CD14-positive monocyte (primary cell): Measurements from ENCODE around the gene ZDHHC14. TPM values are rescaled to one million over a fixed set of nuclear protein-coding genes. Genes with fewer than 3 reads are reported as not detected.

Source experiments
- DNase-seq, 3 donors: peaks; one replicate each; pipeline ENCODE4 v3.0.0-alpha.2; 2011 to 2022
- H2AFZ ChIP-seq: 2 replicates; pipeline ENCODE4 v1.6.0; 2012; ENCODE audit warnings: mild to moderate bottlenecking, low read depth, low read length, inconsistent platforms; ENCODE audit not compliant: insufficient read depth, poor library complexity, severe bottlenecking
- H3K27ac ChIP-seq, 2 donors: 1 replicate in 1 of 2; 2 replicates in 1 of 2; pipeline ENCODE4 v1.5.1; 2012 to 2013; ENCODE audit warnings: low read length in 2 of 2, control low read depth in 1 of 2, inconsistent platforms in 1 of 2, low read depth in 1 of 2, mild to moderate bottlenecking in 1 of 2
- H3K27me3 ChIP-seq, 2 donors: one replicate each; pipeline versions ENCODE4 v1.6.0 to v1.6.1; 2011 to 2013; ENCODE audit warnings: low read length in 2 of 2; ENCODE audit not compliant: control insufficient read depth in 2 of 2, insufficient read depth in 2 of 2
- H3K36me3 ChIP-seq, 2 donors: replicated peaks in 1 of 2; 1 replicate in 1 of 2; 2 replicates in 1 of 2; pipeline versions ENCODE4 v1.5.1 to v1.6.1; 2012 to 2013; ENCODE audit warnings: low read length in 2 of 2, control low read depth in 1 of 2, inconsistent platforms in 1 of 2, mild to moderate bottlenecking in 1 of 2; ENCODE audit not compliant: insufficient read depth in 2 of 2, control insufficient read depth in 1 of 2
- H3K4me1 ChIP-seq, 2 donors: 1 replicate in 1 of 2; 2 replicates in 1 of 2; pipeline versions ENCODE4 v1.5.1 to v1.6.1; 2012 to 2013; ENCODE audit warnings: low read length in 2 of 2, control low read depth in 1 of 2, inconsistent platforms in 1 of 2, mild to moderate bottlenecking in 1 of 2, moderate library complexity in 1 of 2; ENCODE audit not compliant: insufficient read depth in 2 of 2, control insufficient read depth in 1 of 2
- H3K4me2 ChIP-seq: replicated peaks from 2 replicates; pipeline ENCODE3; 2012; ENCODE audit warnings: low read length, moderate library complexity, mild to moderate bottlenecking; ENCODE audit not compliant: poor library complexity, severe bottlenecking; ENCODE audit errors: extremely low read depth
- H3K4me3 ChIP-seq, 3 experiments: fragments of 200-600 bp in 1 of 3; sonication (generic) in 1 of 3; replicated peaks in 1 of 3; 1 replicate in 2 of 3; 2 replicates in 1 of 3; pipeline ENCODE4 v1.5.1; 2011 to 2013; ENCODE audit warnings: low read length in 3 of 3, mild to moderate bottlenecking in 3 of 3, control low read depth in 2 of 3, low read depth in 2 of 3, inconsistent platforms in 1 of 3, moderate library complexity in 1 of 3
- H3K79me2 ChIP-seq: 2 replicates; pipeline ENCODE4 v1.6.0; 2012; ENCODE audit warnings: mild to moderate bottlenecking, control low read depth, inconsistent platforms, low read length, moderate library complexity; ENCODE audit not compliant: insufficient read depth
- H3K9ac ChIP-seq: 2 replicates; pipeline ENCODE4 v1.6.0; 2017; ENCODE audit warnings: low read length, mild to moderate bottlenecking; ENCODE audit not compliant: insufficient read depth, poor library complexity, severe bottlenecking
- H3K9me3 ChIP-seq, 2 donors: replicated peaks in 1 of 2; 1 replicate in 1 of 2; 2 replicates in 1 of 2; pipeline versions ENCODE4 v1.5.1 to v1.6.1; 2012 to 2013; ENCODE audit warnings: low read length in 2 of 2, control low read depth in 1 of 2; ENCODE audit not compliant: control insufficient read depth in 1 of 2, insufficient read depth in 1 of 2
- H4K20me1 ChIP-seq: 2 replicates; pipeline ENCODE4 v1.6.0; 2012; ENCODE audit warnings: mild to moderate bottlenecking, low read length, control low read depth, moderate library complexity; ENCODE audit not compliant: insufficient read depth
- H3K27ac Mint-ChIP-seq, 7 donors: one replicate each; pipeline ENCODE4 v1.8.0; 2020; ENCODE audit warnings: mild to moderate bottlenecking in 7 of 7, mixed read lengths in 7 of 7, moderate library complexity in 6 of 7, inconsistent platforms in 2 of 7
- H3K27me3 Mint-ChIP-seq, 3 donors: one replicate each; pipeline ENCODE4 v1.8.0; 2021 to 2022; ENCODE audit warnings: low read depth in 3 of 3, mild to moderate bottlenecking in 3 of 3, mixed read lengths in 3 of 3, moderate library complexity in 3 of 3, inconsistent platforms in 1 of 3
- H3K36me3 Mint-ChIP-seq, 2 donors: one replicate each; pipeline ENCODE4 v1.8.0; 2020; ENCODE audit warnings: mixed read lengths in 2 of 2, inconsistent platforms in 1 of 2, mild to moderate bottlenecking in 1 of 2
- H3K4me1 Mint-ChIP-seq: one replicate; pipeline ENCODE4 v1.8.0; 2020; ENCODE audit warnings: mild to moderate bottlenecking, mixed read lengths
- H3K4me3 Mint-ChIP-seq, 2 donors: one replicate each; pipeline ENCODE4 v1.8.0; 2020; ENCODE audit warnings: mild to moderate bottlenecking in 2 of 2, mixed read lengths in 2 of 2, moderate library complexity in 1 of 2
- H3K9me3 Mint-ChIP-seq, 7 donors: one replicate each; pipeline ENCODE4 v1.8.0; 2020 to 2022; ENCODE audit warnings: mixed read lengths in 7 of 7, mild to moderate bottlenecking in 6 of 7, moderate library complexity in 6 of 7, inconsistent platforms in 2 of 7
- WGBS: methylation state at CpG from one replicate; pipeline ENCODE4 v1.1.5; 2013; ENCODE audit warnings: missing lambda C conversion rate; ENCODE audit not compliant: insufficient coverage; 5-methylcytosine and 5-hydroxymethylcytosine counted together
- intact Hi-C, 2 donors: fragments of 100-400 bp; cut with micrococcal nuclease; formaldehyde crosslinking; loops; one replicate each; pipeline versions ENCODE4 v1.15.0 to v1.15.1; 2023
- polyA plus RNA-seq, 3 donors: library from polyadenylated mRNA; depleted of rRNA in 1 of 3; unstranded in 2 of 3; stranded (reverse) in 1 of 3; fragments of 300-500 nt in 2 of 3; fragments of >200 nt in 1 of 3; fragmentation: Illumina TruSeq in 2 of 3; gene quantifications; 1 replicate in 2 of 3; 2 replicates in 1 of 3; pipeline ENCODE4 v1.2.3, GENCODE V29; 2012 to 2021
- TF ChIP-seq, protein P1 (sequence below): fragments of 200-600 bp; IDR thresholded peaks from one replicate; pipeline ENCODE4 v1.8.0; 2022; ENCODE audit warnings: antibody characterized with exemption, mild to moderate bottlenecking

The ZDHHC14 gene
- polyA plus RNA-seq, 3 donors: 0.30 to 1.7 (median 0.93) TPM

DNA sequence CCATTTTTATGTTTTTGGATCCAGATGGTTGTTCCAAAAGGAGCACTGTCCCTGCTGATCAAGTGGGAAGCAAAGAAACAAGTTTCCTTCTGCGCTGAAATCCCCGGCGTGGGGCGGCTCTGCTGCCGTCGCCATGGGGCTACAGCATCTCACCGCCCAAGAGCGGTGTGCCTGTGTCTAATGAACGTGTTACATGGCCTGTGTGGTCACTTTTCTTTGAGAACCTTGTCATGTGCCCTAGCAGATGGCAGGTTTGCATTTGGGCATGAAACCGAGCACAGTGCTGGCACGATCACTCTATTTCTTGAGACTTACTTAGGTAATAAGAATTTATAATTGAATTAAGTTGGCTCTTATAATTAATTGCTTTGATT lies 51.9 kb downstream of the ZDHHC14 start:
- no peak for DNase-seq
- H3K4me3 Mint-ChIP-seq: no peak overlapping the region
- intact Hi-C loops: no loop called here
- H2AFZ ChIP-seq: no peak overlapping the region
- H3K27ac Mint-ChIP-seq: no peak overlapping the region
- H3K36me3 Mint-ChIP-seq: no peaks in the 10 kb centered on the region
- TF ChIP-seq, protein P1, sequence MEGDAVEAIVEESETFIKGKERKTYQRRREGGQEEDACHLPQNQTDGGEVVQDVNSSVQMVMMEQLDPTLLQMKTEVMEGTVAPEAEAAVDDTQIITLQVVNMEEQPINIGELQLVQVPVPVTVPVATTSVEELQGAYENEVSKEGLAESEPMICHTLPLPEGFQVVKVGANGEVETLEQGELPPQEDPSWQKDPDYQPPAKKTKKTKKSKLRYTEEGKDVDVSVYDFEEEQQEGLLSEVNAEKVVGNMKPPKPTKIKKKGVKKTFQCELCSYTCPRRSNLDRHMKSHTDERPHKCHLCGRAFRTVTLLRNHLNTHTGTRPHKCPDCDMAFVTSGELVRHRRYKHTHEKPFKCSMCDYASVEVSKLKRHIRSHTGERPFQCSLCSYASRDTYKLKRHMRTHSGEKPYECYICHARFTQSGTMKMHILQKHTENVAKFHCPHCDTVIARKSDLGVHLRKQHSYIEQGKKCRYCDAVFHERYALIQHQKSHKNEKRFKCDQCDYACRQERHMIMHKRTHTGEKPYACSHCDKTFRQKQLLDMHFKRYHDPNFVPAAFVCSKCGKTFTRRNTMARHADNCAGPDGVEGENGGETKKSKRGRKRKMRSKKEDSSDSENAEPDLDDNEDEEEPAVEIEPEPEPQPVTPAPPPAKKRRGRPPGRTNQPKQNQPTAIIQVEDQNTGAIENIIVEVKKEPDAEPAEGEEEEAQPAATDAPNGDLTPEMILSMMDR: no peak
- H3K79me2 ChIP-seq: no peaks in the 10 kb centered on the region
- H3K4me3 ChIP-seq: no peak overlapping the region
- no peaks in the 10 kb centered on the region for H3K27me3 ChIP-seq
- H3K27me3 Mint-ChIP-seq: peaks cover 0 to 3% (median 0%) of the 10 kb centered on the region in 3 donors
- no peak overlapping the region for H3K4me2 ChIP-seq
- H3K36me3 ChIP-seq: no peaks in the 10 kb centered on the region
- 96% methylated on average over 9 of the region's 11 CpGs for WGBS
- H3K4me1 Mint-ChIP-seq: no peaks in the 10 kb centered on the region
- H3K9me3 Mint-ChIP-seq: no peaks in the 10 kb centered on the region
- H3K4me1 ChIP-seq: no peaks in the 10 kb centered on the region
- H3K27ac ChIP-seq: no peak overlapping the region
- no peaks in the 10 kb centered on the region for H4K20me1 ChIP-seq
- H3K9me3 ChIP-seq: no peaks in the 10 kb centered on the region
- no peak overlapping the region for H3K9ac ChIP-seq

DNA sequence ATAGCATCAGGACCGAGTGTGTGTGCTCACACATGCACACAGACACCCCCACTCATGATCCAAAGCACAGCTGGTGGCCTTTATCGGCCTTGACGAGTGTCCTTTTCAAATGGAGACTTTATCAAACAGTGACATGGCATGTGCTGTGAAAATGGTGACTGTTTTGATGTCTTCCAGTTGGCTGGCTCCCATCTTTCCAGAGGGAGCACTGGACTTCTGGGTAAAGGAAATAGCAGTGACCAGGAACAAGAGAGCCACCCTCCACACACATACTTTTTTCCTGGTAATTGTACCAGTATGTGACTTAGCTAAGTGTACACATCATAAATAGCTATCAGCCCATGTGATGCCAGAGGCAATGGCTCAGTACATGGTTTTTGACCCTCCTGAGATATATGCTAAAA lies 52.7 kb downstream of the ZDHHC14 start:
- no peaks in the 10 kb centered on the region for H3K9me3 Mint-ChIP-seq
- Histone ChIP-seq H3K27me3 (no peaks in the 10 kb centered on the region), H3K36me3 (no peaks in the 10 kb centered on the region), H3K4me2 (no peak overlapping the region), H3K9me3 (no peaks in the 10 kb centered on the region), H3K4me3 (no peak overlapping the region), H2AFZ (no peak overlapping the region), H3K79me2 (no peaks in the 10 kb centered on the region), H4K20me1 (no peaks in the 10 kb centered on the region), H3K27ac (no peak overlapping the region), H3K9ac (no peak overlapping the region), H3K4me1 (peaks cover 8% of the 10 kb centered on the region in 2 donors)
- DNase-seq: no peak
- H3K27me3 Mint-ChIP-seq: peaks cover 0 to 3% (median 0%) of the 10 kb centered on the region in 3 donors
- H3K4me3 Mint-ChIP-seq: no peak overlapping the region
- TF ChIP-seq, protein P1: no peak
- no CpG with 5 or more reads among the region's 3 CpGs for WGBS
- peaks cover 7% of the 10 kb centered on the region for H3K4me1 Mint-ChIP-seq
- no peak overlapping the region for H3K27ac Mint-ChIP-seq
- H3K36me3 Mint-ChIP-seq: no peaks in the 10 kb centered on the region
- intact Hi-C loops: no loop called here
